A549 treated with AZD2906 at 1 μM for 4 hours (cell line): ENCODE measurements around the gene PPP4R4. TPM values are rescaled to one million over a fixed set of nuclear protein-coding genes. Genes with fewer than 3 reads are reported as not detected.

ENCODE experiments used
- total RNA-seq: library from RNA; stranded (reverse); fragments of 200-300 nt; extraction: Qiagen RNA extraction; gene quantifications from 5 replicates; pipeline ENCODE4 v1.2.3, GENCODE V29; 2022

The PPP4R4 gene
- total RNA-seq: 0.36 to 0.48 TPM (median 0.44 TPM) in 5 replicates

GRCh38 chr14:94173885-94174603, at the start of gene PPP4R4:
TSS of gene PPP4R4 (plus strand) at chr14:94174322. CDS start at chr14:94174466, 144 bp downstream.

GRCh38 chr14:94129111-94129757, 44.9 kb upstream of the PPP4R4 start, which contains the start of gene IFI27L2:
TSS of gene IFI27L2 (minus strand) at chr14:94129604. CDS start at chr14:94129564, 40 bp downstream.

GRCh38 chr14:94292872-94293577, 118.9 kb downstream of the PPP4R4 start, which contains the start of gene SERPINA10:
TSS of gene SERPINA10 (minus strand) at chr14:94293268. CDS start at chr14:94290593, 2,675 bp downstream.

GRCh38 chr14:94322648-94323570, 148.8 kb downstream of the PPP4R4 start, which contains the start of gene SERPINA6:
TSS of gene SERPINA6 (minus strand) at chr14:94323336. CDS start at chr14:94314648, 8,688 bp downstream.

Other genes starting within 250 kb of the PPP4R4 start
- gene FAM181A, start 247.0 kb upstream of the PPP4R4 start, total RNA-seq: not detected in 5 replicates
- gene ASB2, start 197.8 kb upstream of the PPP4R4 start, total RNA-seq: 0.24 to 0.98 TPM (median 0.45 TPM) in 5 replicates
- gene CCDC197, start 177.0 kb upstream of the PPP4R4 start, total RNA-seq: not detected in 5 replicates
- 2.4 to 3.4 TPM (median 2.7 TPM) in 5 replicates for gene OTUB2, start 148.0 kb upstream of the PPP4R4 start, total RNA-seq
- gene DDX24, start 93.1 kb upstream of the PPP4R4 start, total RNA-seq: 161 to 171 TPM (median 165 TPM) in 5 replicates
- 16.8 to 22.0 TPM (median 18.9 TPM) in 5 replicates for gene IFI27L1, start 93.0 kb upstream of the PPP4R4 start, total RNA-seq
- gene IFI27, start 63.6 kb upstream of the PPP4R4 start, total RNA-seq: 0.92 to 1.5 TPM (median 1.4 TPM) in 5 replicates
- gene IFI27L2, start 44.7 kb upstream of the PPP4R4 start, total RNA-seq: 51.6 to 59.6 TPM (median 54.9 TPM) in 5 replicates
- not detected in 5 replicates for gene SERPINA10, start 118.9 kb downstream of the PPP4R4 start, total RNA-seq
- gene SERPINA6, start 149.0 kb downstream of the PPP4R4 start, total RNA-seq: 1.4 to 2.0 TPM (median 1.6 TPM) in 5 replicates
- 0.08 TPM in 1 of 5 replicates, not detected in the others for gene SERPINA2, start 192.4 kb downstream of the PPP4R4 start, total RNA-seq
- gene SERPINA1, start 214.3 kb downstream of the PPP4R4 start, total RNA-seq: 1.1 to 3.0 TPM (median 2.4 TPM) in 5 replicates